A549 (cell line): ENCODE measurements around the gene RNF166. TPM values are rescaled to one million over a fixed set of nuclear protein-coding genes. Genes with fewer than 3 reads are reported as not detected.

Experiments
- ATAC-seq, 2 experiments: fragments of 200-7000 bp in 1 of 2; fragments of >200 bp in 1 of 2; cut with Nextera tagmentation in 1 of 2; cut with Tn5 transposase in 1 of 2; 3 replicates each; pipeline versions ENCODE4 v1.8.0 to v1.9.1; 2018 to 2020; ENCODE audit warnings: mild to moderate bottlenecking in 1 of 2, moderate library complexity in 1 of 2
- CTCF ChIA-PET: fragments of 300-600 bp; sonication (Branson Sonifier 250); formaldehyde crosslinking; extraction: SDS; loops from one replicate; lab custom pipeline; 2021; ENCODE audit warnings: antibody characterized with exemption, inconsistent platforms; lab: Yijun Ruan, JAX
- POLR2A ChIA-PET: fragments of 350-600 bp; formaldehyde crosslinking; extraction: SDS; loops from one replicate; lab custom pipeline; 2021; ENCODE audit warnings: antibody characterized with exemption, inconsistent platforms; lab: Yijun Ruan, JAX
- DNase-seq, 2 experiments: peaks; one replicate each; pipeline versions ENCODE4 v3.0.0 to v3.0.0-alpha.2; 2011 to 2016; ENCODE audit warnings: low read depth in 1 of 2, low spot score in 1 of 2
- FAIRE-seq: peaks from 2 replicates; lab custom pipeline; 2011; peaks lifted over from hg19 to GRCh38; lab: Jason Lieb, UNC
- H3K27ac ChIP-seq, 2 experiments: fragments of >200 bp; sonication (Bioruptor Twin); formaldehyde crosslinking; 3 replicates each; pipeline ENCODE4 v1.5.1; 2016 to 2017
- H3K4me1 ChIP-seq: fragments of >200 bp; sonication (Bioruptor Twin); formaldehyde crosslinking; 3 replicates; pipeline ENCODE4 v1.6.1; 2016
- H3K4me2 ChIP-seq: fragments of >200 bp; sonication (Bioruptor Twin); formaldehyde crosslinking; 3 replicates; pipeline ENCODE4 v1.6.1; 2016
- H3K4me3 ChIP-seq: fragments of >200 bp; sonication (Bioruptor Twin); formaldehyde crosslinking; 3 replicates; pipeline ENCODE4 v1.5.1; 2016
- H3K9me3 ChIP-seq: fragments of >200 bp; sonication (Bioruptor Twin); formaldehyde crosslinking; 3 replicates; pipeline ENCODE4 v1.6.1; 2016
- CBX2 ChIP-seq: fragments of 200-600 bp; sonication (generic); IDR thresholded peaks from 2 replicates; pipeline ENCODE4 v1.6.1; 2016; ENCODE audit warnings: low read depth, mild to moderate bottlenecking, borderline replicate concordance
- CHD2 ChIP-seq: fragments of 150-350 bp; IDR thresholded peaks from 2 replicates; pipeline ENCODE4 v1.6.1; 2014; ENCODE audit warnings: low read length; ENCODE audit not compliant: partially characterized antibody
- CHD4 ChIP-seq: fragments of 200-600 bp; sonication (generic); IDR thresholded peaks from 2 replicates; pipeline ENCODE4 v1.6.1; 2016; ENCODE audit warnings: antibody characterized with exemption, mild to moderate bottlenecking, borderline replicate concordance
- EP300 ChIP-seq, 2 experiments: fragments of >200 bp; sonication (Bioruptor Twin); formaldehyde crosslinking; IDR thresholded peaks; 2 replicates in 1 of 2; 3 replicates in 1 of 2; pipeline ENCODE4 v1.6.1; 2016 to 2017
- GATA3 ChIP-seq: IDR thresholded peaks from 2 replicates; pipeline ENCODE4 v1.6.1; 2012; ENCODE audit warnings: borderline replicate concordance
- HDAC2 ChIP-seq: fragments of 200-600 bp; sonication (generic); IDR thresholded peaks from 2 replicates; pipeline ENCODE4 v1.6.1; 2016
- HOXB13 ChIP-seq: fragments of 250-450 bp; sonication (Bioruptor Pico); IDR thresholded peaks from 2 replicates; pipeline ENCODE4 v1.5.0; 2020; ENCODE audit warnings: low read depth, mild to moderate bottlenecking, moderate library complexity
- HOXB5 ChIP-seq: fragments of 250-450 bp; sonication (Bioruptor Pico); IDR thresholded peaks from 2 replicates; pipeline ENCODE4 v1.5.0; 2020; ENCODE audit warnings: mild to moderate bottlenecking, moderate library complexity
- JUN ChIP-seq, 2 experiments: fragments of >200 bp; sonication (Bioruptor Twin); formaldehyde crosslinking; IDR thresholded peaks; 2 replicates in 1 of 2; 3 replicates in 1 of 2; pipeline ENCODE4 v1.6.1; 2016 to 2017
- JUNB ChIP-seq: fragments of >200 bp; sonication (Bioruptor Twin); formaldehyde crosslinking; IDR thresholded peaks from 2 replicates; pipeline ENCODE4 v1.6.1; 2016
- KDM5A ChIP-seq: fragments of 200-600 bp; sonication (generic); IDR thresholded peaks from 2 replicates; pipeline ENCODE4 v1.6.1; 2016; ENCODE audit warnings: antibody characterized with exemption, mild to moderate bottlenecking
- MAFK ChIP-seq: fragments of 450-650 bp; IDR thresholded peaks from 2 replicates; pipeline ENCODE4 v1.6.1; 2014; ENCODE audit not compliant: partially characterized antibody
- RAD21 ChIP-seq, 2 experiments: fragments of >200 bp in 1 of 2; sonication (Bioruptor Twin) in 1 of 2; formaldehyde crosslinking in 1 of 2; IDR thresholded peaks in 1 of 2; conservative IDR thresholded peaks in 1 of 2; 2 replicates in 1 of 2; 3 replicates in 1 of 2; pipeline ENCODE4 v1.6.1; 2012 to 2018; ENCODE audit warnings: inconsistent platforms in 1 of 2
- SMC3 ChIP-seq: fragments of >200 bp; sonication (Bioruptor Twin); formaldehyde crosslinking; IDR thresholded peaks from 3 replicates; pipeline ENCODE4 v1.6.1; 2018; ENCODE audit warnings: inconsistent platforms
- WGBS: methylation state at CpG from one replicate; pipeline ENCODE4 v1.1.6; 2017; ENCODE audit errors: missing lambda C conversion rate; 5-methylcytosine and 5-hydroxymethylcytosine counted together
- polyA plus RNA-seq, 4 experiments: library from polyadenylated mRNA; depleted of rRNA in 3 of 4; stranded (reverse); fragments of >200 nt; fragmentation: RNase III in 1 of 4; extraction: RNeasy Plus Mini Kit Qiagen cat#74134 plus additional on column Dnase treatment in 1 of 4; gene quantifications; 2 replicates in 3 of 4; 3 replicates in 1 of 4; pipeline ENCODE4 v1.2.3, GENCODE V29; 2011 to 2017
- TF ChIP-seq, protein P1 (sequence below): fragments of >200 bp; sonication (Bioruptor Twin); formaldehyde crosslinking; IDR thresholded peaks from 3 replicates; pipeline ENCODE4 v1.5.1; 2016
- TF ChIP-seq, protein P2 (sequence below): fragments of 250-450 bp; sonication (Bioruptor Pico); IDR thresholded peaks from 2 replicates; pipeline ENCODE4 v1.5.0; 2020; ENCODE audit warnings: low read depth, mild to moderate bottlenecking, moderate library complexity
- TF ChIP-seq, protein P3 (sequence below): IDR thresholded peaks from 2 replicates; pipeline ENCODE4 v1.6.1; 2012
- TF ChIP-seq, protein P4 (sequence below): fragments of 200-600 bp; sonication (generic); IDR thresholded peaks from 2 replicates; pipeline ENCODE4 v1.6.1; 2016; ENCODE audit warnings: antibody characterized with exemption, mild to moderate bottlenecking, moderate library complexity
- TF ChIP-seq, protein P5 (sequence below): fragments of 150-350 bp; IDR thresholded peaks from 2 replicates; pipeline ENCODE4 v1.6.1; 2014; ENCODE audit warnings: low read depth, mild to moderate bottlenecking, low read length

The RNF166 gene
- polyA plus RNA-seq, 2 of the 4 experiments (the other 2 are of a cell fraction) = 9.4 to 11.6 TPM

DNA sequence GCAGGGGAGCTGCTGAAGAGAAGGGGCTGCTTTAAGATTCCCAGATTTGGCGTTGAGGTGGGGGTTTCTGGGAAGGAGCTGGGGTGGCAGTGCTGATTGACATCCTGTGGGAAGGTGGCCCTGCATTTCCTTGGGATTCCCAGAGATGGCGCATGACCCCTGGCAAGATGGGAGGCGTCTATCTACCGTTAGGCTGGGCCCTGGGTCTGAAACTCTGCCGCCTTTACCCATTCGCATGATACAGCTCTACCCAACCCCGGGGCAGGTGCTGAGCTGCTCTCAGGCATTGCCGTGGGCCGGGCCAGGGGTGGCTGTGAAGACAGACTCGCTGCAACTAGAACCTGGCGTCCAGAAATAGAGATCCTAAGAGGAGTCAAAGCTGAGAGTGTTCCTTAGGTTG, 33.4 kb downstream of the RNF166 start:
- FAIRE-seq (no peak), ATAC-seq (peak in 1 of 2 experiments; percentile 90; a peak in 4 of 6 replicates), DNase-seq (peak; percentile 42 to 47)
- no peak overlapping the region for H3K27ac ChIP-seq
- WGBS = 59% methylated on average over 11 of the region's 11 CpGs
- H3K4me2 ChIP-seq = no peak overlapping the region
- TF ChIP-seq RAD21 (conservative IDR thresholded peaks at IDR 0.05 in 1 of 2, IDR thresholded peaks at IDR 0.05 in 1 of 2) (peak in 1 of 2 experiments; percentile 50; a peak in 2 of 5 replicates), KDM5A (no peak), JUN (IDR thresholded peaks at IDR 0.05) (no peak)
- TF ChIP-seq, protein P1, sequence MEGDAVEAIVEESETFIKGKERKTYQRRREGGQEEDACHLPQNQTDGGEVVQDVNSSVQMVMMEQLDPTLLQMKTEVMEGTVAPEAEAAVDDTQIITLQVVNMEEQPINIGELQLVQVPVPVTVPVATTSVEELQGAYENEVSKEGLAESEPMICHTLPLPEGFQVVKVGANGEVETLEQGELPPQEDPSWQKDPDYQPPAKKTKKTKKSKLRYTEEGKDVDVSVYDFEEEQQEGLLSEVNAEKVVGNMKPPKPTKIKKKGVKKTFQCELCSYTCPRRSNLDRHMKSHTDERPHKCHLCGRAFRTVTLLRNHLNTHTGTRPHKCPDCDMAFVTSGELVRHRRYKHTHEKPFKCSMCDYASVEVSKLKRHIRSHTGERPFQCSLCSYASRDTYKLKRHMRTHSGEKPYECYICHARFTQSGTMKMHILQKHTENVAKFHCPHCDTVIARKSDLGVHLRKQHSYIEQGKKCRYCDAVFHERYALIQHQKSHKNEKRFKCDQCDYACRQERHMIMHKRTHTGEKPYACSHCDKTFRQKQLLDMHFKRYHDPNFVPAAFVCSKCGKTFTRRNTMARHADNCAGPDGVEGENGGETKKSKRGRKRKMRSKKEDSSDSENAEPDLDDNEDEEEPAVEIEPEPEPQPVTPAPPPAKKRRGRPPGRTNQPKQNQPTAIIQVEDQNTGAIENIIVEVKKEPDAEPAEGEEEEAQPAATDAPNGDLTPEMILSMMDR = peak; percentile 18; the same call in 1 of the 3 replicates
- ChIA-PET POLR2A (no interaction called here), CTCF (interaction anchor here (0.9 to 2.4 kb wide), 10 partner anchors 9 to 143 kb away, joined by 3 to 8 read pairs (median 4); partner anchors contain the start of genes CTU2 and RNF166)
- no peak overlapping the region for H3K4me3 ChIP-seq
- no peaks in the 10 kb centered on the region for H3K9me3 ChIP-seq
- no peaks in the 10 kb centered on the region for H3K4me1 ChIP-seq

DNA sequence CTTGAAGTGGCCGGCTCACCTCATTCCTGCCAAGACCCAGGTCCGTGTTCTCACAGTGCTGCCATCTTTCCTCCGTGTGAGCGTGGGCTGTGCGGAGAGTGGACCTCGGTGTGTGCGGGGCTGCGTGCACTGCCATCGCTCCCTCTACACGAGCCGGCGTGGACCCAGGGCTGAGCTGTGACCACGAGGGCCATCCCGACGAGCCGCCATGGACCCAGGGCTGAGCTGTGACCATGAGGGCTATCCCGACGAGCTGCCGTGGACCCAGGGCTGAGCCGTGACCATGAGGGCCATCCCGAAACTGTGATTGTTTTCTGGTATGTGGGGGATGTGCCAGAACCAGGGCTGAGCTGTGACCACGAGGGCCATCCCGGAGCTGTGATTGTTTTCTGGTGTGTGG, 34.4 kb downstream of the RNF166 start:
- no peak for FAIRE-seq
- Histone ChIP-seq H3K4me2 (no peak overlapping the region), H3K4me1 (no peaks in the 10 kb centered on the region), H3K4me3 (no peak overlapping the region), H3K9me3 (no peaks in the 10 kb centered on the region), H3K27ac (no peak overlapping the region)
- ChIA-PET POLR2A (no interaction called here), CTCF (interaction anchor here (0.6 to 2.4 kb wide), 9 partner anchors 9 to 144 kb away, joined by 3 to 9 read pairs (median 4); partner anchors contain the start of gene IL17C)
- WGBS = 84% methylated on average over 21 of the region's 23 CpGs
- TF ChIP-seq EP300 (IDR thresholded peaks at IDR 0.05) = no peak
- TF ChIP-seq HDAC2 = no peak
- DNase-seq = no peak
- no peak for ATAC-seq

DNA sequence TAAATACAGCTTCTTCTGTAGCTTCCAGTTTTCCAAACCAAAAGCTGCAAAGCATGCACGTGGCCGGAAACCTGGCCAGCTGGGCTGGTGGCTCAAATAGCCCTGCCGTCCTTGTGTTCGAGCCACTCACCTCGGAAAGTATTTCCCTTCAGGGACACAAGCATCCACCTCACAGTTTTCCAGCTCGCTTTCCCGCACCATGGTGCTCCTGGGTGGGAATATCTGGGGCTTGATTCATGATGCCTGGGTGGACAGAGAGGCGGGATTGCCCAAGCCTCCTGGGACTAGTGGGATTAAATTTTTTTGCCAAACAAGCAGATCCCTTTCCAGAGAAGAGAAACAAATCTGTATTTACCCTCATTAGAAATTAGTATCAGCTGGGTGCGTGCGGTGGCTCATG, 36.2 kb downstream of the RNF166 start:
- DNase-seq (no peak), ATAC-seq (no peak), FAIRE-seq (no peak)
- ChIA-PET POLR2A (no interaction called here), CTCF (interaction anchor here (0.6 to 2.4 kb wide), 7 partner anchors 10 to 785 kb away, joined by 3 to 9 read pairs (median 4); partner anchors contain the start of gene SNAI3)
- Histone ChIP-seq H3K4me2 (no peak overlapping the region), H3K27ac (no peak overlapping the region), H3K4me1 (no peaks in the 10 kb centered on the region), H3K9me3 (no peaks in the 10 kb centered on the region), H3K4me3 (no peak overlapping the region)
- TF ChIP-seq, protein P2, sequence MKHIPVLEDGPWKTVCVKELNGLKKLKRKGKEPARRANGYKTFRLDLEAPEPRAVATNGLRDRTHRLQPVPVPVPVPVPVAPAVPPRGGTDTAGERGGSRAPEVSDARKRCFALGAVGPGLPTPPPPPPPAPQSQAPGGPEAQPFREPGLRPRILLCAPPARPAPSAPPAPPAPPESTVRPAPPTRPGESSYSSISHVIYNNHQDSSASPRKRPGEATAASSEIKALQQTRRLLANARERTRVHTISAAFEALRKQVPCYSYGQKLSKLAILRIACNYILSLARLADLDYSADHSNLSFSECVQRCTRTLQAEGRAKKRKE (CRISPR knock-in tag) = no peak
- no peak for TF ChIP-seq HOXB13 (CRISPR knock-in tag)
- TF ChIP-seq CBX2 = no peak
- TF ChIP-seq RAD21 (conservative IDR thresholded peaks at IDR 0.05 in 1 of 2, IDR thresholded peaks at IDR 0.05 in 1 of 2) = no peak
- TF ChIP-seq CHD2 = no peak
- TF ChIP-seq CHD4 = no peak
- TF ChIP-seq, protein P3, sequence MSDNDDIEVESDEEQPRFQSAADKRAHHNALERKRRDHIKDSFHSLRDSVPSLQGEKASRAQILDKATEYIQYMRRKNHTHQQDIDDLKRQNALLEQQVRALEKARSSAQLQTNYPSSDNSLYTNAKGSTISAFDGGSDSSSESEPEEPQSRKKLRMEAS = no peak
- TF ChIP-seq, protein P4, sequence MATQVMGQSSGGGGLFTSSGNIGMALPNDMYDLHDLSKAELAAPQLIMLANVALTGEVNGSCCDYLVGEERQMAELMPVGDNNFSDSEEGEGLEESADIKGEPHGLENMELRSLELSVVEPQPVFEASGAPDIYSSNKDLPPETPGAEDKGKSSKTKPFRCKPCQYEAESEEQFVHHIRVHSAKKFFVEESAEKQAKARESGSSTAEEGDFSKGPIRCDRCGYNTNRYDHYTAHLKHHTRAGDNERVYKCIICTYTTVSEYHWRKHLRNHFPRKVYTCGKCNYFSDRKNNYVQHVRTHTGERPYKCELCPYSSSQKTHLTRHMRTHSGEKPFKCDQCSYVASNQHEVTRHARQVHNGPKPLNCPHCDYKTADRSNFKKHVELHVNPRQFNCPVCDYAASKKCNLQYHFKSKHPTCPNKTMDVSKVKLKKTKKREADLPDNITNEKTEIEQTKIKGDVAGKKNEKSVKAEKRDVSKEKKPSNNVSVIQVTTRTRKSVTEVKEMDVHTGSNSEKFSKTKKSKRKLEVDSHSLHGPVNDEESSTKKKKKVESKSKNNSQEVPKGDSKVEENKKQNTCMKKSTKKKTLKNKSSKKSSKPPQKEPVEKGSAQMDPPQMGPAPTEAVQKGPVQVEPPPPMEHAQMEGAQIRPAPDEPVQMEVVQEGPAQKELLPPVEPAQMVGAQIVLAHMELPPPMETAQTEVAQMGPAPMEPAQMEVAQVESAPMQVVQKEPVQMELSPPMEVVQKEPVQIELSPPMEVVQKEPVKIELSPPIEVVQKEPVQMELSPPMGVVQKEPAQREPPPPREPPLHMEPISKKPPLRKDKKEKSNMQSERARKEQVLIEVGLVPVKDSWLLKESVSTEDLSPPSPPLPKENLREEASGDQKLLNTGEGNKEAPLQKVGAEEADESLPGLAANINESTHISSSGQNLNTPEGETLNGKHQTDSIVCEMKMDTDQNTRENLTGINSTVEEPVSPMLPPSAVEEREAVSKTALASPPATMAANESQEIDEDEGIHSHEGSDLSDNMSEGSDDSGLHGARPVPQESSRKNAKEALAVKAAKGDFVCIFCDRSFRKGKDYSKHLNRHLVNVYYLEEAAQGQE = no peak
- no peak for TF ChIP-seq JUNB
- TF ChIP-seq SMC3 = no peak
- TF ChIP-seq, protein P5, sequence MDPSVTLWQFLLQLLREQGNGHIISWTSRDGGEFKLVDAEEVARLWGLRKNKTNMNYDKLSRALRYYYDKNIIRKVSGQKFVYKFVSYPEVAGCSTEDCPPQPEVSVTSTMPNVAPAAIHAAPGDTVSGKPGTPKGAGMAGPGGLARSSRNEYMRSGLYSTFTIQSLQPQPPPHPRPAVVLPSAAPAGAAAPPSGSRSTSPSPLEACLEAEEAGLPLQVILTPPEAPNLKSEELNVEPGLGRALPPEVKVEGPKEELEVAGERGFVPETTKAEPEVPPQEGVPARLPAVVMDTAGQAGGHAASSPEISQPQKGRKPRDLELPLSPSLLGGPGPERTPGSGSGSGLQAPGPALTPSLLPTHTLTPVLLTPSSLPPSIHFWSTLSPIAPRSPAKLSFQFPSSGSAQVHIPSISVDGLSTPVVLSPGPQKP = no peak
- TF ChIP-seq MAFK = no peak
- no peak for TF ChIP-seq HOXB5 (CRISPR knock-in tag)
- TF ChIP-seq GATA3 = no peak
- WGBS = 91% methylated on average over 10 of the region's 10 CpGs
